ENCODE measurements around the gene LIG1.

DNA sequence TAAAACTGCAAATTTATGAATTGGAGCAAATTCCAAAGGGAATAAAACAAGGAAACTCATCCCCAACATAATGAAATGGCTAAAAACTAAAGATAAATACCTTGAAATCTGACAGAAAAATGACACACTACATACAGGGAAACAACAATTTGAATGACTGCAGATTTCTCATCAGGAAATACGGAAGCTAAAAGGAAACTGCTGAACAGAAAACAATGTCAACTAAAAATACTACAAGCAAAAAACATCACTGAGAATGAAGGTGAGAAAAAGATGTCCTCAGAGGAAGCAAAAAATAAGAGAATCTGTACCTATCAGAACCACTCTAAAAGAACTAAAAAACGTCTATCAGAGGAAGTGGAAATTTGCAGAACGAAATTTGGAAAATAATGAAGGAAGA lies 39.9 kb upstream of the LIG1 start:
- TF ChIP-seq, protein P1, sequence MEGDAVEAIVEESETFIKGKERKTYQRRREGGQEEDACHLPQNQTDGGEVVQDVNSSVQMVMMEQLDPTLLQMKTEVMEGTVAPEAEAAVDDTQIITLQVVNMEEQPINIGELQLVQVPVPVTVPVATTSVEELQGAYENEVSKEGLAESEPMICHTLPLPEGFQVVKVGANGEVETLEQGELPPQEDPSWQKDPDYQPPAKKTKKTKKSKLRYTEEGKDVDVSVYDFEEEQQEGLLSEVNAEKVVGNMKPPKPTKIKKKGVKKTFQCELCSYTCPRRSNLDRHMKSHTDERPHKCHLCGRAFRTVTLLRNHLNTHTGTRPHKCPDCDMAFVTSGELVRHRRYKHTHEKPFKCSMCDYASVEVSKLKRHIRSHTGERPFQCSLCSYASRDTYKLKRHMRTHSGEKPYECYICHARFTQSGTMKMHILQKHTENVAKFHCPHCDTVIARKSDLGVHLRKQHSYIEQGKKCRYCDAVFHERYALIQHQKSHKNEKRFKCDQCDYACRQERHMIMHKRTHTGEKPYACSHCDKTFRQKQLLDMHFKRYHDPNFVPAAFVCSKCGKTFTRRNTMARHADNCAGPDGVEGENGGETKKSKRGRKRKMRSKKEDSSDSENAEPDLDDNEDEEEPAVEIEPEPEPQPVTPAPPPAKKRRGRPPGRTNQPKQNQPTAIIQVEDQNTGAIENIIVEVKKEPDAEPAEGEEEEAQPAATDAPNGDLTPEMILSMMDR (conservative IDR thresholded peaks at IDR 0.05; ENCODE audit: low read depth in 2 of 2), result no peak
- TF ChIP-seq EZH2 (IDR thresholded peaks at IDR 0.05; ENCODE audit: low read depth, unreplicated experiment) (no peak), EZH2phosphoT487 (IDR thresholded peaks at IDR 0.05; ENCODE audit: unreplicated experiment) (no peak), CREB1 (CRISPR knock-in tag; IDR thresholded peaks at IDR 0.05; ENCODE audit: low read depth) (no peak), POLR2AphosphoS5 (IDR thresholded peaks at IDR 0.05; ENCODE audit: low read depth) (no peak), REST (IDR thresholded peaks at IDR 0.05; ENCODE audit: unreplicated experiment) (no peak)
- TF ChIP-seq, protein P2, sequence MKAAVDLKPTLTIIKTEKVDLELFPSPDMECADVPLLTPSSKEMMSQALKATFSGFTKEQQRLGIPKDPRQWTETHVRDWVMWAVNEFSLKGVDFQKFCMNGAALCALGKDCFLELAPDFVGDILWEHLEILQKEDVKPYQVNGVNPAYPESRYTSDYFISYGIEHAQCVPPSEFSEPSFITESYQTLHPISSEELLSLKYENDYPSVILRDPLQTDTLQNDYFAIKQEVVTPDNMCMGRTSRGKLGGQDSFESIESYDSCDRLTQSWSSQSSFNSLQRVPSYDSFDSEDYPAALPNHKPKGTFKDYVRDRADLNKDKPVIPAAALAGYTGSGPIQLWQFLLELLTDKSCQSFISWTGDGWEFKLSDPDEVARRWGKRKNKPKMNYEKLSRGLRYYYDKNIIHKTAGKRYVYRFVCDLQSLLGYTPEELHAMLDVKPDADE (IDR thresholded peaks at IDR 0.05), result no peak
